Activated CD8-positive, alpha-beta T cell treated with anti-CD3 and anti-CD28 coated beads for 36 hours (primary cell): Measurements from ENCODE around the gene ZNF469. TPM values are rescaled to one million over a fixed set of nuclear protein-coding genes. Genes with fewer than 3 reads are reported as not detected.
"Not testable (repeated sequence)": the region's sequence is repeated elsewhere in the genome, so short reads cannot be mapped to it uniquely, and the experiment has no call there.

Experiments
- ATAC-seq: fragments of 200-7000 bp; cut with Tn5 transposase; one replicate; pipeline ENCODE4 v1.10.0; 2021; ENCODE audit warnings: mild to moderate bottlenecking, moderate library complexity
- CTCF ChIA-PET: fragments of 350-600 bp; sonication (Branson Sonifier 250); formaldehyde crosslinking; loops from one replicate; lab custom pipeline; 2021; ENCODE audit warnings: antibody characterized with exemption; lab: Charles Lee
- POLR2A ChIA-PET: fragments of 350-600 bp; sonication (Branson Sonifier 250); formaldehyde crosslinking; loops from one replicate; lab custom pipeline; 2021; ENCODE audit warnings: antibody characterized with exemption; lab: Charles Lee
- DNase-seq: peaks from one replicate; pipeline ENCODE4 v3.0.0-alpha.2; 2020
- H3K27ac Mint-ChIP-seq: one replicate; pipeline ENCODE4 v1.8.0; 2021; ENCODE audit warnings: mild to moderate bottlenecking, mixed read lengths
- H3K27me3 Mint-ChIP-seq: one replicate; pipeline ENCODE4 v1.8.0; 2021; ENCODE audit warnings: mixed read lengths
- H3K36me3 Mint-ChIP-seq: one replicate; pipeline ENCODE4 v1.8.0; 2021; ENCODE audit warnings: low read depth, mixed read lengths
- H3K4me1 Mint-ChIP-seq: one replicate; pipeline ENCODE4 v1.8.0; 2021; ENCODE audit warnings: low read depth, mixed read lengths
- H3K4me3 Mint-ChIP-seq: one replicate; pipeline ENCODE4 v1.8.0; 2021; ENCODE audit warnings: mild to moderate bottlenecking, moderate library complexity, mixed read lengths
- H3K9me3 Mint-ChIP-seq: one replicate; pipeline ENCODE4 v1.8.0; 2021; ENCODE audit warnings: mixed read lengths
- CTCF ChIP-seq: fragments of 200-600 bp; IDR thresholded peaks from one replicate; pipeline ENCODE4 v1.8.0; 2022; ENCODE audit warnings: antibody characterized with exemption, mild to moderate bottlenecking
- intact Hi-C: fragments of 100-400 bp; cut with micrococcal nuclease; formaldehyde crosslinking; loops from one replicate; pipeline ENCODE4 v1.10.0; 2022
- total RNA-seq, 2 experiments: library from RNA; stranded (reverse); gene quantifications; one replicate each; pipeline ENCODE4 v1.2.3, GENCODE V29; 2021

Gene ZNF469
- total RNA-seq, 2 experiments from 2014 or later, result 0.45 to 0.56 TPM

DNA sequence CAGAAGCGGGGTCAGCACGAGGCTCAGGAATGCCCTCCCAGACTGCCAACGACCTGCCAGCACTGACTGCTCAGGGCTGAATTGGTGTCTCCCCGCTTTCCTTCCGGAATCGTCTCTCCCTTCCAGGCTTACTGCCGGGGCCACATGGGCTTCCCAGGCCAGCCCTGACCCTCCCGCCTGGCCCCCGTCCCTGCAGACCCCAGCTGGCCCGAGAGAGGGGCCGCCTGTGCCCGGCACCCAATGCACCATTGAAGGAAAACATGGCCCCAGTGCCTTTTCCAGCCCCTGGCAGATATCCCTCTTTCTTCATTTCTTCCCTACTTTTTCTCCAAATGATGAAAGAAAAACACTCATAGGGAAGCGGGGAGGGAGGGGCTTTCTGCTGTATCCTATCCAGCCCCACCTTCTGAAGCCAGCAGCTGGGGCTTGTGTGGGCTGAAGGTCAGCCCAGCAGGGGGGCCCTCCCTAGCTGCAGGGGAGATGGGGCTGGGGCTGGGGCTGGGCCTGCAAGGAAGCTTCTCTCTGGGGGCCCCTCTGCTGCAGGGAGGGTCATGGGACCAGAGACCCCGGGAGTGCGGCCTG, 25.9 kb downstream of the ZNF469 start:
- no peak for TF ChIP-seq CTCF
- H3K27me3 Mint-ChIP-seq, result no peaks in the 10 kb centered on the region
- CTCF ChIA-PET, result no interaction called here
- peaks cover 5% of the 10 kb centered on the region for H3K4me1 Mint-ChIP-seq
- POLR2A ChIA-PET, result no interaction called here
- no peaks in the 10 kb centered on the region for H3K9me3 Mint-ChIP-seq
- no peak for ATAC-seq
- no peak overlapping the region for H3K4me3 Mint-ChIP-seq
- no peak overlapping the region for H3K27ac Mint-ChIP-seq
- no peaks in the 10 kb centered on the region for H3K36me3 Mint-ChIP-seq
- DNase-seq, result no peak
- intact Hi-C loops, result no loop called here

DNA sequence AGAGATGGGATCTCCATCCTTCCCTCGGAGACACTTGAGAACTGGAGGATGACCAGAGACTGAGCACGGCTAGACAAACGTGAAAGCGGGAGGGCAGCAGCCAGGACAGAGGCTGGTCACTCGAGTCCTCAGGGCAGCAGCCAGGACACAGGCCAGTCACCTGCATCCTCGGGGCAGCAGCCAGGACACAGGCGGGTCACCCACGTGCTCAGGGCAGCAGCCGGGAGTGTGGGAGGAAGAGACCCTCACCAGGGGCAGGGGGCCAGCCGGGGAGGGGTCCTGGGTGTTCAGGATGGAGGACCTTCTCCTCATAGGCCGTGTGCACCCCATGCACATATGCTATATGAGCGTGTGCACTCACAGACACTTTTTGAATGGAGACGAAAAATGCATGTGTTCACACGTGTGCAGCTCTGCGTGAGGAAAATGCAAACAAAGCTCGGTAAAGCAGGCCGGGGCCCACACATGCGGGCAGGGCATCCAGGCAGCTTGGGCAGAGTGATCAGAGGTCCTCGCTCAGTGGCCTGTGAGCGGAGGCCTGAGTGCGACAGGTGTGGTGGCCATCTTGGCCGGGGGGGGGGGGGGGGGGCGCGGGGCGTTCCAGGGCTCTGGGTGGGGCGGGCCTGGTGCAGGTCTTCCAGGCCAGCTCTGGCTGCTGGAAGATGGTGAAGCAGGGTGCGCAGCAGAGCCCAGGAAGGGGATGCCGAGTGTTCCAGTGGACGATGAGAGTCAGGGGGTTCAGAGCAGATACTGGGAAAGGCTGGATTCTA, 26.7 kb downstream of the ZNF469 start:
- intact Hi-C loops, result no loop called here
- ChIA-PET CTCF (no interaction called here), POLR2A (no interaction called here)
- Mint-ChIP-seq H3K4me3 (no peak overlapping the region), H3K4me1 (peaks cover 5% of the 10 kb centered on the region), H3K27me3 (no peaks in the 10 kb centered on the region), H3K9me3 (no peaks in the 10 kb centered on the region), H3K36me3 (no peaks in the 10 kb centered on the region), H3K27ac (no peak overlapping the region)
- no peak for DNase-seq
- no peak for ATAC-seq
- no peak for TF ChIP-seq CTCF

DNA sequence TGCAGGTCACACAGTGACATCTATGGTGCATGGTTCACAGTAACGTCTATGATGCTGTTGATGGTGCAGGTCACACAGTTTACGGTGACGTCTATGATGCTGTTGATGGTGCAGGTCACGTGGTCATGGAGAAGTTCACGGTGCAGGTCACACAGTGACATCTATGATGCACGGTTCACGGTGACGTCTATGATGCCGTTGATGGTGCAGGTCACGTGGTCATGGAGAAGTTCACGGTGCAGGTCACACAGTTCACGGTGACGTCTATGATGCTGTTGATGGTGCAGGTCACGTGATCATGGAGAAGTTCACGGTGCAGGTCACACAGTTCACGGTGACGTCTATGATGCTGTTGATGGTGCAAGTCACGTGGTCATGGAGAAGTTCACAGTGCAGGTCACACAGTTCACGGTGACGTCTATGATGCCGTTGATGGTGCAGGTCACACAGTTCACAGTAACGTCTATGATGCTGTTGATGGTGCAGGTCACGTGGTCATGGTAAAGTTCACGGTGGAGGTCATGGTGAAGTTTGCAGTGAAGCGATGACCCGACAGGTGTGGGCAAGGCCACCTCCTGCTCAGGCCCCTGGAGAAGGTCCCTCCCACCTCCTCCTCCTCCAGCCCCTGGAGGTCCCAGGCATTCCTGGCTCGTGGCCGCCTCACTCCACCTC, 27.7 kb downstream of the ZNF469 start:
- H3K27ac Mint-ChIP-seq, DNase-seq, intact Hi-C loops, CTCF ChIA-PET, H3K27me3 Mint-ChIP-seq, H3K36me3 Mint-ChIP-seq, H3K9me3 Mint-ChIP-seq, POLR2A ChIA-PET, H3K4me1 Mint-ChIP-seq, ATAC-seq, H3K4me3 Mint-ChIP-seq: not testable (repeated sequence)

DNA sequence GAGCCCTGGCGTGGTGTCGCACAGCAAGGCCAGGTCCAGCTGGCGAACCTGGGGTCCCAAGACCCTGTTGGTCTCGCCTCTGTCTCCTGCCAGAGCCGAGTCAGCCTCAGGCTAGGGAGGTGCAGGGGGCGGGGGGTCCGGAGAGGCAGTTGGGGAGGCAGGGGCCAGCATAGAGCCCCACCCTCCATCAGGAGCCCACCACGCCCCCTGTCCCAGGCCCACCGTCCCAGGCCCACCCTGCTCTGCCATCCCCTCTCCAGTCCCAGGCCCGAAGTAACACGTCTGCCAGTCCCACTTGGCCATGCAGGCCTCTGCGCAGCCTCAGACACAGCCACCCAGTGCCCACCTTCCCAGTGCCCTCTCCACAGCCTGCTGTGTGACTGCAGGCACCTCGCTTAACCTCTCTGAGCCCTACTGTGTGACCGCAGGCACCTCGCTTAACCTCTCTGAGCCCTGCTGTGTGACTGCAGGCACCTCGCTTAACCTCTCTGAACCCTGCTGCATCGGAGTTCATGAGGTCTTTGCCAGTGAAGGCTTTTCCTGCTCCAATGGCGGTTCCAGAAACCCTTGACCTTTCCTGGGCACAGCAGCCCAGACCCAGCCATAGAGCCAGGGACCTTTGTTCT, 29.3 kb downstream of the ZNF469 start:
- Mint-ChIP-seq H3K9me3 (no peaks in the 10 kb centered on the region), H3K4me3 (no peak overlapping the region), H3K27me3 (no peaks in the 10 kb centered on the region), H3K27ac (no peak overlapping the region), H3K36me3 (no peaks in the 10 kb centered on the region), H3K4me1 (peaks cover 5% of the 10 kb centered on the region)
- intact Hi-C loops, result no loop called here
- DNase-seq (no peak), ATAC-seq (no peak)
- no peak for TF ChIP-seq CTCF
- POLR2A ChIA-PET, result no interaction called here
- CTCF ChIA-PET, result no interaction called here

- peaks cover 3% of the 10 kb centered on the region for H3K4me1 Mint-ChIP-seq
- ATAC-seq, result no peak
- H3K27me3 Mint-ChIP-seq, result no peaks in the 10 kb centered on the region
- no peak overlapping the region for H3K4me3 Mint-ChIP-seq
- intact Hi-C loops, result no loop called here
- no peaks in the 10 kb centered on the region for H3K36me3 Mint-ChIP-seq
- no peaks in the 10 kb centered on the region for H3K9me3 Mint-ChIP-seq
- CTCF ChIA-PET, result no interaction called here
- H3K27ac Mint-ChIP-seq, result no peak overlapping the region
- POLR2A ChIA-PET, result no interaction called here
- no peak for DNase-seq
- TF ChIP-seq CTCF, result no peak
Measured at GRCh38 chr16:88412766-88413165, 30.0 kb downstream of the ZNF469 start.
